ENCODE measurements around the gene YBEY. TPM values are rescaled to one million over a fixed set of nuclear protein-coding genes. Genes with fewer than 3 reads are reported as not detected.

Gene YBEY
- total and polyA plus RNA-seq, 2 of the 8 experiments (the other 6 are each of a cell fraction or from before 2014, with no cell fraction given): 26.9 to 31.9 TPM

GRCh38 chr21:46284077-46284644 is 2.0 kb upstream of the YBEY start:
- H3K4me1 ChIP-seq (replicated peaks in 1 of 4; ENCODE audit: control insufficient read depth in 3 of 4, insufficient read depth in 4 of 4, low read length in 3 of 4): peaks cover 3 to 9% (median 4%) of the 10 kb centered on the region in 4 experiments; a peak in 5 of 7 replicates
- peaks cover 4% of the 10 kb centered on the region for H3K23me2 ChIP-seq (ENCODE audit: low read depth, low read length)
- H4K8ac ChIP-seq (ENCODE audit: extremely low read depth, insufficient read depth, low read length): no peak overlapping the region
- no peak overlapping the region for H3K27ac ChIP-seq (ENCODE audit: low read depth, low read length)
- no peak overlapping the region for H2BK20ac ChIP-seq (ENCODE audit: low read length)
- H3K14ac ChIP-seq (ENCODE audit: insufficient read length): no peak overlapping the region
- peaks cover 14 to 48% of the 10 kb centered on the region in 2 experiments for H3K79me2 ChIP-seq (ENCODE audit: control insufficient read depth in 1 of 2, insufficient read depth in 2 of 2, low read length in 2 of 2)
- no peak overlapping the region for H2AK5ac ChIP-seq (ENCODE audit: low read depth, low read length)
- no peak overlapping the region for H3K23ac ChIP-seq (ENCODE audit: insufficient read length)
- H4K5ac ChIP-seq (ENCODE audit: insufficient read length, low read depth, low read length): no peak overlapping the region
- H4K20me1 ChIP-seq (replicated peaks in 1 of 2; ENCODE audit: control insufficient read depth in 1 of 2, insufficient read depth in 2 of 2, low read length in 2 of 2): peaks cover 7 to 19% of the 10 kb centered on the region in 2 experiments
- POLR2A ChIA-PET (ENCODE audit: partially characterized antibody): interaction anchor here (0.5 to 2.2 kb wide), 10 partner anchors 12 to 41 kb away, joined by 3 to 6 read pairs (median 5); a partner anchor contains a TSS
- no peak overlapping the region for H3K18ac ChIP-seq (ENCODE audit: extremely low read depth, low read length)
- H4K91ac ChIP-seq (replicated peaks; ENCODE audit: insufficient read length, low read length): no peak overlapping the region
- peak overlapping the region; percentile 62 to 71; a peak in 3 of 4 replicates for H3K4me2 ChIP-seq (ENCODE audit: insufficient read depth in 1 of 2, low read depth in 2 of 2, low read length in 2 of 2)
- no peak overlapping the region for H2BK120ac ChIP-seq (replicated peaks; ENCODE audit: low read depth, low read length)
- no peak overlapping the region for H2AFZ ChIP-seq (ENCODE audit: low read length)
- H3K4me3 ChIP-seq (ENCODE audit: extremely low read depth in 1 of 4, insufficient read depth in 2 of 4, low read depth in 3 of 4, low read length in 4 of 4): peak overlapping the region in 3 of 4 experiments; percentile 0 to 42 (median 5); a peak in 2 of 8 replicates
- CTCF ChIA-PET (ENCODE audit: partially characterized antibody): interaction anchor here (0.6 to 2.6 kb wide), 9 partner anchors 11 to 47 kb away, joined by 3 to 9 read pairs (median 4); a partner anchor contains a TSS
- WGBS, 2 experiments (ENCODE audit: extremely low coverage in 1 of 2, insufficient coverage in 1 of 2, insufficient read length in 1 of 2, insufficient replicate concordance in 2 of 2, low coverage in 1 of 2, low lambda C conversion rate in 2 of 2, missing lambda C conversion rate in 1 of 2): 95% methylated on average over 15 of the region's 15 CpGs; no CpG with 5 or more reads in 1 of the 2 experiments
- H3K9me3 ChIP-seq (ENCODE audit: insufficient read depth in 2 of 2, low read depth in 1 of 2, low read length in 1 of 2): no peaks in the 10 kb centered on the region
- H2BK12ac ChIP-seq (ENCODE audit: low read depth, low read length): no peak overlapping the region
- DNase-seq (ENCODE audit: low read depth in 1 of 2, low spot score in 2 of 2) (no peak), FAIRE-seq (no peak)
- no peak overlapping the region; a peak in 1 of 7 replicates for H3K9ac ChIP-seq (replicated peaks in 1 of 4; ENCODE audit: extremely low read depth in 1 of 4, low read depth in 3 of 4, low read length in 3 of 4)
- peaks cover 8% of the 10 kb centered on the region for H3K79me1 ChIP-seq (ENCODE audit: low read depth, low read length)
- H2BK15ac ChIP-seq (ENCODE audit: low read length): no peak overlapping the region
- no peak overlapping the region for H3K4ac ChIP-seq (replicated peaks; ENCODE audit: insufficient read length, low read depth, low read length)
- no peak overlapping the region for H2BK5ac ChIP-seq (ENCODE audit: low read depth, low read length)
- no peak overlapping the region for H3K56ac ChIP-seq (replicated peaks; ENCODE audit: insufficient read length, low read depth, low read length)
- H3K27me3 ChIP-seq (replicated peaks in 1 of 4; ENCODE audit: control insufficient read depth in 3 of 4, extremely low read depth in 1 of 4, insufficient read depth in 3 of 4, low read length in 3 of 4): no peaks in the 10 kb centered on the region
- H3K36me3 ChIP-seq (ENCODE audit: control insufficient read depth in 2 of 4, insufficient read depth in 4 of 4, low read length in 3 of 4): peaks cover 10 to 41% (median 20%) of the 10 kb centered on the region in 4 experiments
- TF ChIP-seq MAFK (IDR thresholded peaks at IDR 0.05; ENCODE audit: low read depth, low read length) (no peak), HDAC6 (IDR thresholded peaks at IDR 0.05; ENCODE audit: low read depth, low read length) (no peak), GTF2F1 (IDR thresholded peaks at IDR 0.05; ENCODE audit: borderline replicate concordance, low read depth, low read length) (no peak), JUND (IDR thresholded peaks at IDR 0.05; ENCODE audit: low read length) (no peak), GABPA (IDR thresholded peaks at IDR 0.05; ENCODE audit: borderline replicate concordance, insufficient read depth, low read length) (no peak), MAX (IDR thresholded peaks at IDR 0.05) (no peak), RAD21 (IDR thresholded peaks at IDR 0.05 in 1 of 2, conservative IDR thresholded peaks at IDR 0.05 in 1 of 2; ENCODE audit: low read depth in 2 of 2, low read length in 2 of 2) (no peak), CHD2 (IDR thresholded peaks at IDR 0.05; ENCODE audit: low read length) (no peak), CTBP2 (IDR thresholded peaks at IDR 0.05; ENCODE audit: borderline replicate concordance, insufficient read depth, insufficient read length, low read length) (no peak), CREB1 (IDR thresholded peaks at IDR 0.05) (no peak), JUN (IDR thresholded peaks at IDR 0.05; ENCODE audit: low read depth, low read length) (no peak), KDM4A (IDR thresholded peaks at IDR 0.05; ENCODE audit: low read depth, low read length, severe bottlenecking) (no peak)

All from H1 (cell line).